HG02938 (cell line): ENCODE data around the gene RMDN2.
"Not testable (repeated sequence)": the region's sequence is repeated elsewhere in the genome, so short reads cannot be mapped to it uniquely, and the experiment has no call there.

Experiments
- ATAC-seq: cut with Tn5 transposase; IDR thresholded peaks from one replicate; pipeline ENCODE4 v1.9.1; 2021; ENCODE audit warnings: mild to moderate bottlenecking, moderate library complexity; ENCODE audit not compliant: unreplicated experiment

The RMDN2 gene

GRCh38 chr2:37928377-37928776 is 3.3 kb downstream of the RMDN2 start:
- ATAC-seq = no peak

DNA sequence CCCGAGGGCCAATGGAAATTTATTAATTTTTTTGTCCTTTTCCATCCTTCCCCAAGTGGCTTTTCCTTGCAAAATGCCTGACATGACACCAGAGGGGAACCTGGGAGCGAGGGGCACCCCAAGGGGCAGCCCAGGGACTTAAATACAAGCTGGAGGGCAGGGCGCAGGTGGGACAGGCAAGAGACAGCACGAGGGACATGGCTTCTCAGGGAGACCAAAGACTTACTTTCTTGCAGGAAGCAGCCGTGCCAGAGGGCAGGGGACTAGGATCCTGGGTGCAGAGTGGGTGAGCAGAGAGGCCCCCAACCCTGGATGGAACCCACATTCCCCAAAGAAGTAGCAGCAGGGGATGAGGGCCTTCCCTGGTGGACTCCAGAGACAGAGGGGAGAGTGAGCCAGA is 5.3 kb downstream of the RMDN2 start:
- not testable (repeated sequence) for ATAC-seq

DNA sequence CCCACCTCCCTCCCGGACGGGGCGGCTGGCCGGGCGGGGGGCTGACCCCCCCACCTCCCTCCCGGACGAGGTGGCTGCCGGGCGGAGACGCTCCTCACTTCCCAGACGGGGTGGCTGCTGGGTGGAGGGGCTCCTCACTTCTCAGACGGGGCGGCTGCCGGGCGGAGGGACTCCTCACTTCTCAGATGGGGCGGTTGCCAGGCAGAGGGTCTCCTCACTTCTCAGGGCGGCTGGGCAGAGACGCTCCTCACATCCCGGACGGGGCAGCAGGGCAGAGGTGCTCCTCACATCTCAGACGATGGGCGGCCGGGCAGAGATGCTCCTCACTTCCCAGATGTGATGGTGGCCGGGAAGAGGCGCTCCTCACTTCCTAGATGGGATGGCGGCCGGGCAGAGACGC is 7.8 kb downstream of the RMDN2 start:
- ATAC-seq = not testable (repeated sequence)

GRCh38 chr2:37934591-37935513 is 9.8 kb downstream of the RMDN2 start:
- ATAC-seq = peak; percentile 91

- not testable (repeated sequence) for ATAC-seq
These were observed 12.5 kb downstream of the RMDN2 start for GRCh38 chr2:37937568-37937967.

GRCh38 chr2:37941267-37941666 is 16.2 kb downstream of the RMDN2 start:
- ATAC-seq = not testable (repeated sequence)

GRCh38 chr2:37944268-37944667 is 19.2 kb downstream of the RMDN2 start:
- ATAC-seq = no peak

DNA sequence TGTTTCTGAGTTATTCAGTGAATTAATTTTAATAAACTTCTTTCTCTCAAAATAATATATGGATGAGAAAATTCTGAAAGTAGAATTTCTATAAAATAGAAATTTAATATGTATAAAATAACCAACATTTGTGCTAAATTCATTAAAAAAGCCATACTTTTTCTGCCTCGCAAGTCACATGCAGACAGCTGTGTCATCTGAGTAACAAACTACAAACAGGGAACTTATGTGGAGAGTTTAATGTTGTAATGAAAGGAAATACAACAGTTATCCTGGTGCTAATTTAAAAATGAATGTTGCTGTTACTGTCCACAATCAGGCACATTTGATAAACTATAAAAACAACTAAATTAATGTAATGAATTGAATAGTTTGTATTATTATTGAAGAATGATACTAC is 22.2 kb downstream of the RMDN2 start:
- ATAC-seq = no peak

- not testable (repeated sequence) for ATAC-seq
These were observed 37.1 kb downstream of the RMDN2 start for GRCh38 chr2:37962018-37962739.

- ATAC-seq = not testable (repeated sequence)
These were observed 37.6 kb downstream of the RMDN2 start for GRCh38 chr2:37962740-37963121.

- not testable (repeated sequence) for ATAC-seq
These were observed 38.8 kb downstream of the RMDN2 start for GRCh38 chr2:37963901-37964300.

DNA sequence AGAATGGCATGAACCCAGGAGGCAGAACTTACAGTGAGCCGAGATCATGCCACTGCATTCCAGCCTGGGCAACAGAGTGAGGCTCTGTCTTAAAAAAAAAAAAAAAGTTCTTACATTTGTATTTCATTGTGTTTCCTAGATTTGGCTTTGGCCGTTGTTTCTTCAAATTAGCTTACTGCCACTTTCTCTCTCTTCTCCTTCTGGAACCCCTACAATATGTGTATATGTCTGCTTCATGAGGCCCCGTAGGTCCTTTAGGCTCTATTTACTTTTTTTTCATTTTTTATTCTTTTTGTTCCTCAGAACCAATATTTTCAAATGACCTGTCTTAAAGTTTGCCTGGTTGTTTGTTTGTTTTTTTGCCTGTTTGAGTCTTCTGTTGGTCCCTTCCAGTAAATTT is 41.2 kb downstream of the RMDN2 start:
- no peak for ATAC-seq

- ATAC-seq = no peak
These were observed 44.6 kb downstream of the RMDN2 start for GRCh38 chr2:37969731-37970130.

DNA sequence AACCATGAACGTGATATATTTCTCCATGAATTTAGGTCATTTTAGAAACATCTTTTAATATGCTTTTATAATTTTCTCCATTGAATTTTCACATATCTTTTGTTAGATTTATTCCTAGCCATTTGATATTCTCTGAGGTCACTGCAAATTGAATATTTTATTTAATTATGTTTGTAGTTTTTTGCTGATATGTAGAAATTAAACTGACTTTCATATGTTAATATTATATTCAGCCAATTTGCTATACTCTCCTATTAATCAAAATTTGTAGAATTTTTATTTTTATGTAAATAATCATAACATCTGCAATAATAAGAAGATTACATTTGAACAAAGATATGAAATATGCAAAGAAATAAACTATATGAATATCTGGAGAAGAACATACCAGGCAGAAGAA is 46.9 kb downstream of the RMDN2 start:
- ATAC-seq = no peak

DNA sequence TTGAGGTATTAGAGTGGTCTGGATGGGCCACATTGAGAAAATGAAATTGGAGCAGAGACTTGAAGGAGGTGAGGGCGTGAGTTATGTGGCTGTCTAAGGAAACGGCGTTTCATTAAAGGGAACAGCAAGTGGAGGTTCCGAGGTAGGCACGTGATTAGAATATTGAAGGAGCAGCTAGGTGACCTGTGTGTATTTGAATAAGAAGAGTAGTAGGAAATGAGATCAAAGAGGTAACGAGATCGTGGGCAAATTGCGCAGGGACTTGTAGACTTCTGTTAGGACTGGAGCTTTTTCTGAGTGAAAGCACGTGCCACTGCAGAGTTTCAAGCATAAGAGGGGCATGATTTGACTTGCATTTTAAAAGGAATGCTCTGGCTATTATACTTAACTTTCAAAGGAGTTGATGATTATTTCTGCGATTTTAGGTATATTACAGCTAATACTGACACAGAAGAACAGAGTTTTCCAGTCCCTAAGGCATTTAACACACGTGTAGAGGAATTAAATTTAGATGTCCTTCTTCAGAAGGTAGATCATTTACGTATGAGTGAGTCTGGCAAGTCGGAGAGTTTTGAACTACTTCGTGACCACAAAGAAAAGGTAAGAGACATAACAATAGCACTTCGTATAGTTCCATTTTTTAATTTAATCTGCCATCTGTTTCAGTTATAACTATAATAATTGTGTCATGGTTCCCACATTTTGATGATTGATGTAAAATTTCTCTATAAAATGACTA is 48.7 kb downstream of the RMDN2 start:
- ATAC-seq = no peak

GRCh38 chr2:37975808-37976207 is 50.7 kb downstream of the RMDN2 start:
- ATAC-seq = no peak

DNA sequence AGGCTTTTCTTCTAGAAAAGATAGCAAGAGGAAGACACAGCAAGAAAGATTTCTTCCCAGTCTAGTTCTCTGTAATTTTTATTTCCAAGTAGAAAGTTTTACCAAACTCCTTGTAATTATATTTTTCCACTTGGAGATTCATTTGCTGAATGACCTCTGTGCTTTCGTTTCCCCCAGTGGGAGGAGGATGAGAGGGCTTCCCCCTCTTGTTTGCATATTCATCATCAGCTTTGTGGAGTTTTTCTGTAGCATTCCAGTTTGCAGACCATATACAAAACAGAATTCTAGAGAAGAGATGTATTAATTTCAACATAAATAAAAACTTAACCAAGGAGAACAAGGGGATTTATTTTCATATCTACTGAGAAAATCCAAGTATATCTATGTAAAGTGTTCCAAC is 51.3 kb downstream of the RMDN2 start:
- ATAC-seq = no peak

DNA sequence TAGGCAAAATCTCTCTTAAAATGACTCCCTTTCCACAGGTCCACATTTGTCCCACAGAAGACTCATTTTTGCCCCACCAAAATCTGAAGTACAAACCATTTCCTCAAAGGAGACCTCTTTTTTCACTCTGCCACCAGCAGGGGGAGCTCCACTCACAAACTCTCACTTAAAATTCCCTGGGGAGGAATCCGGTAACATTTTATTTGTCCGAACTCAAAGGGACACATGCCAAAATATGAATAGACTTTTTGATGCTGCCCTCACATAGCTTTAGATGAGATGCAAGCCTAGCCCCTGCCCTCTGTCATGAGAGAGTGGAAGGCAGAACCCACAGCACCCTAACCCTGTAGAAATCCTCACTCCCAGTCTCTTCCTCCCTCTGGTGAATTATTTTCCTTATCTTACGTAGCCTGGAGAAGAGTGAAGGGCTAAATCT is 57.1 kb downstream of the RMDN2 start:
- ATAC-seq = no peak

- no peak for ATAC-seq
These were observed 57.8 kb downstream of the RMDN2 start for GRCh38 chr2:37982847-37983246.

DNA sequence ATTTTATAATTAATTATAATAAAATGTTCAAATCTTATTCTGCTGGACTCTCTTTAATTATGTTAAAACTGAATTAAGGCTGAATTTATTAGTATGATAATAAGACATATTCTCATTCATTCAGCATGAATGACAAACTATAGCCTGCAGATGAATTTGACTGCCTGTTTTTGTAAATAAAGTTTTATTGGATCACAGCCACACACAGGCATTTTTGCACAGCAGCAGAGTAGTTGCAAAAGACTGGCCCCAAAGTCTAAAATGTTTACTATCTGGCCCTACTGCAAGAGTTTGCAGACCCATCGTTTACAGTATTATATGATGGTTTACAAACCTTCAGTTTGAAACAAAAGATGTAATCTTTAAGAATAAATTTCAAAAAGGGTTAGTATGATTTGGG is 58.6 kb downstream of the RMDN2 start:
- ATAC-seq = no peak

- ATAC-seq = no peak
These were observed 59.1 kb downstream of the RMDN2 start for GRCh38 chr2:37984176-37984575.
